SK-N-SH (cell line): Measurements from ENCODE around the gene XRRA1. TPM values are rescaled to one million over a fixed set of nuclear protein-coding genes. Genes with fewer than 3 reads are reported as not detected.

Source experiments
- CTCF ChIA-PET: fragments of 300-600, 350-600 bp; formaldehyde crosslinking; extraction: SDS; loops from one replicate; lab custom pipeline; 2021; lab: Yijun Ruan, JAX
- POLR2A ChIA-PET: fragments of 350-600 bp; sonication (Branson Sonifier 250); formaldehyde crosslinking; extraction: SDS; loops from one replicate; lab custom pipeline; 2020; ENCODE audit warnings: antibody characterized with exemption, inconsistent platforms; lab: Yijun Ruan, JAX
- DNase-seq: peaks from one replicate; pipeline ENCODE4 v3.0.0; 2012
- H2AFZ ChIP-seq: fragments of 200-600 bp; sonication (generic); 2 replicates; pipeline ENCODE4 v1.8.1; 2016; ENCODE audit warnings: antibody characterized with exemption, mild to moderate bottlenecking, low read depth
- H3F3A ChIP-seq: fragments of 200-600 bp; sonication (generic); replicated peaks from 2 replicates; pipeline ENCODE3; 2016; ENCODE audit warnings: antibody characterized with exemption, mild to moderate bottlenecking; ENCODE audit not compliant: insufficient read depth
- H3K27ac ChIP-seq, 2 experiments: fragments of 200-500 bp in 1 of 2; fragments of 200-600 bp in 1 of 2; sonication (Bioruptor generic) in 1 of 2; sonication (generic), shearing (Covaris generic) in 1 of 2; 2 replicates each; pipeline versions ENCODE4 v1.5.1 to v1.6.1; 2014 to 2016; ENCODE audit warnings: low read depth in 2 of 2, inconsistent platforms in 1 of 2, low read length in 1 of 2, mild to moderate bottlenecking in 1 of 2, mixed read lengths in 1 of 2
- H3K27me3 ChIP-seq: fragments of 200-600 bp; sonication (generic), shearing (Covaris generic); 2 replicates; pipeline ENCODE4 v1.6.1; 2016; ENCODE audit warnings: mixed run types; ENCODE audit not compliant: insufficient read depth
- H3K36me3 ChIP-seq, 2 experiments: fragments of 200-500 bp in 1 of 2; fragments of 200-600 bp in 1 of 2; sonication (Bioruptor generic) in 1 of 2; sonication (generic) in 1 of 2; replicated peaks in 1 of 2; 2 replicates each; pipeline versions ENCODE3 to v1.5.1; 2014 to 2016; ENCODE audit warnings: low read length in 1 of 2, mild to moderate bottlenecking in 1 of 2; ENCODE audit not compliant: insufficient read depth in 2 of 2, control insufficient read depth in 1 of 2
- H3K4me1 ChIP-seq, 2 experiments: fragments of 200-500 bp in 1 of 2; fragments of 200-600 bp in 1 of 2; sonication (Bioruptor generic) in 1 of 2; sonication (generic), shearing (Covaris generic) in 1 of 2; 2 replicates each; pipeline versions ENCODE4 v1.5.1 to v1.6.1; 2014 to 2016; ENCODE audit warnings: low read depth in 1 of 2, low read length in 1 of 2, mixed run types in 1 of 2; ENCODE audit not compliant: insufficient read depth in 2 of 2, control insufficient read depth in 1 of 2
- H3K4me2 ChIP-seq: fragments of 200-600 bp; sonication (generic), shearing (Covaris generic); 2 replicates; pipeline ENCODE4 v1.6.1; 2017; ENCODE audit warnings: mixed run types
- H3K4me3 ChIP-seq, 2 experiments: fragments of 200-500 bp in 1 of 2; fragments of 200-600 bp in 1 of 2; sonication (Bioruptor generic) in 1 of 2; sonication (generic), shearing (Covaris generic) in 1 of 2; 2 replicates each; pipeline versions ENCODE4 v1.5.1 to v1.8.1; 2014 to 2016; ENCODE audit warnings: low read depth in 2 of 2, inconsistent platforms in 1 of 2, low read length in 1 of 2, mild to moderate bottlenecking in 1 of 2, mixed read lengths in 1 of 2, moderate library complexity in 1 of 2
- H3K79me2 ChIP-seq: fragments of 200-600 bp; sonication (generic); 2 replicates; pipeline ENCODE4 v1.8.1; 2017; ENCODE audit warnings: mild to moderate bottlenecking; ENCODE audit not compliant: insufficient read depth
- H3K9ac ChIP-seq: fragments of 200-600 bp; sonication (generic); 2 replicates; pipeline ENCODE4 v1.6.1; 2017; ENCODE audit warnings: mixed run types
- H3K9me2 ChIP-seq: fragments of 200-600 bp; sonication (generic); 2 replicates; pipeline ENCODE4 v1.6.1; 2017; ENCODE audit warnings: mixed run types
- H3K9me3 ChIP-seq: fragments of 200-600 bp; sonication (generic); 2 replicates; pipeline ENCODE4 v1.6.1; 2017; ENCODE audit warnings: mixed run types, mild to moderate bottlenecking, moderate library complexity
- H4K20me1 ChIP-seq: fragments of 200-600 bp; sonication (generic); 2 replicates; pipeline ENCODE4 v1.6.1; 2017; ENCODE audit warnings: mild to moderate bottlenecking, mixed run types; ENCODE audit not compliant: insufficient read depth
- CHD2 ChIP-seq: fragments of 150-350 bp; IDR thresholded peaks from 2 replicates; pipeline ENCODE4 v1.6.1; 2018; ENCODE audit warnings: low read length; ENCODE audit not compliant: partially characterized antibody
- CTCF ChIP-seq: fragments of 200-600 bp; sonication (generic); IDR thresholded peaks from 2 replicates; pipeline ENCODE4 v1.6.1; 2017; ENCODE audit warnings: antibody characterized with exemption, mild to moderate bottlenecking, moderate library complexity
- EP300 ChIP-seq, 2 experiments: IDR thresholded peaks; 2 replicates each; pipeline versions ENCODE4 v1.4.0 to v1.6.1; 2012; ENCODE audit warnings: borderline replicate concordance in 1 of 2, low read depth in 1 of 2, low read length in 1 of 2
- EZH2phosphoT487 ChIP-seq: fragments of 200-600 bp; sonication (generic); IDR thresholded peaks from 2 replicates; pipeline ENCODE4 v1.6.1; 2017; ENCODE audit warnings: low read depth, mixed run types, mild to moderate bottlenecking, antibody characterized with exemption, moderate library complexity, borderline replicate concordance
- FOSL2 ChIP-seq: IDR thresholded peaks from 2 replicates; pipeline ENCODE4 v1.4.0; 2012; ENCODE audit warnings: low read depth, mild to moderate bottlenecking, moderate library complexity, borderline replicate concordance
- FOXJ3 ChIP-seq: sonication (generic); formaldehyde crosslinking; IDR thresholded peaks from 2 replicates; pipeline ENCODE4 v1.5.1; 2020; ENCODE audit warnings: mild to moderate bottlenecking, missing genetic modification reagents
- FOXM1 ChIP-seq: IDR thresholded peaks from 2 replicates; pipeline ENCODE4 v1.4.0; 2012; ENCODE audit warnings: low read depth, mild to moderate bottlenecking
- GABPA ChIP-seq: IDR thresholded peaks from 2 replicates; pipeline ENCODE4 v1.4.0; 2012; ENCODE audit warnings: low read depth, mild to moderate bottlenecking
- GATA2 ChIP-seq: sonication (generic); formaldehyde crosslinking; IDR thresholded peaks from 2 replicates; pipeline ENCODE4 v1.5.0; 2020; ENCODE audit warnings: mild to moderate bottlenecking, missing genetic modification reagents
- IRF3 ChIP-seq: fragments of 150-350 bp; IDR thresholded peaks from 2 replicates; pipeline ENCODE4 v1.6.1; 2016; ENCODE audit warnings: mild to moderate bottlenecking, low read depth, low read length
- JUND ChIP-seq: IDR thresholded peaks from 2 replicates; pipeline ENCODE4 v1.4.0; 2012
- MXI1 ChIP-seq: IDR thresholded peaks from 2 replicates; pipeline ENCODE4 v1.6.1; 2012; ENCODE audit warnings: mild to moderate bottlenecking, low read depth, low read length, improper control_type of control experiment
- NFIC ChIP-seq: IDR thresholded peaks from 2 replicates; pipeline ENCODE4 v1.4.0; 2012; ENCODE audit warnings: borderline replicate concordance
- NRF1 ChIP-seq: IDR thresholded peaks from 2 replicates; pipeline ENCODE4 v1.6.1; 2012; ENCODE audit warnings: low read depth, mild to moderate bottlenecking, low read length
- PBX3 ChIP-seq: IDR thresholded peaks from 2 replicates; pipeline ENCODE4; 2012
- POLR2AphosphoS5 ChIP-seq: IDR thresholded peaks from 2 replicates; pipeline ENCODE4 v1.6.1; 2012; ENCODE audit warnings: low read depth, low read length
- RCOR1 ChIP-seq: fragments of 150-350 bp; IDR thresholded peaks from 2 replicates; pipeline ENCODE4 v1.6.1; 2017; ENCODE audit warnings: antibody characterized with exemption, low read length
- SMC3 ChIP-seq: IDR thresholded peaks from 2 replicates; pipeline ENCODE4 v1.6.1; 2012; ENCODE audit warnings: low read depth, low read length, improper control_type of control experiment
- TAF1 ChIP-seq: IDR thresholded peaks from 2 replicates; pipeline ENCODE4 v1.6.1; 2012; ENCODE audit warnings: low read depth, mild to moderate bottlenecking, low read length, moderate library complexity, borderline replicate concordance
- USF1 ChIP-seq: IDR thresholded peaks from 2 replicates; pipeline ENCODE4 v1.4.0; 2012; ENCODE audit warnings: low read depth, borderline replicate concordance
- YY1 ChIP-seq: IDR thresholded peaks from 2 replicates; pipeline ENCODE4 v1.4.0; 2012; ENCODE audit warnings: low read depth, mild to moderate bottlenecking
- WGBS: methylation state at CpG from one replicate; pipeline ENCODE4 v1.1.6; 2017; ENCODE audit warnings: low lambda C conversion rate; 5-methylcytosine and 5-hydroxymethylcytosine counted together
- polyA plus RNA-seq, 3 experiments: library from polyadenylated mRNA; depleted of rRNA; stranded (reverse); fragments of >200 nt; gene quantifications; 2 replicates each; pipeline ENCODE4 v1.2.3, GENCODE V29; 2012

Gene XRRA1
- polyA plus RNA-seq, 1 of the 3 experiments (the other 2 are of a cell fraction): 12.9 TPM

GRCh38 chr11:74957937-74958629 lies 9.2 kb upstream of the XRRA1 start (continued):
- TF ChIP-seq TAF1: no peak

- H3K9ac ChIP-seq: no peak overlapping the region
- H3K36me3 ChIP-seq: peaks cover 18 to 38% of the 10 kb centered on the region in 2 experiments
- no peaks in the 10 kb centered on the region for H3K9me3 ChIP-seq
- DNase-seq: no peak
- TF ChIP-seq GATA2 (no peak), FOSL2 (no peak), FOXM1 (no peak), TAF1 (no peak), NRF1 (no peak), CTCF (no peak), IRF3 (no peak), JUND (no peak), NFIC (no peak)
- peaks cover 0 to 6% of the 10 kb centered on the region in 2 experiments; a peak in 2 of 4 replicates for H3K4me1 ChIP-seq
- H3K4me2 ChIP-seq: no peak overlapping the region
- H3K79me2 ChIP-seq: peaks cover 97% of the 10 kb centered on the region
- H4K20me1 ChIP-seq: peaks cover 44% of the 10 kb centered on the region
- no peak overlapping the region for H3K27ac ChIP-seq
- no peak overlapping the region for H2AFZ ChIP-seq
- WGBS: 96% methylated on average over 4 of the region's 4 CpGs
- no peaks in the 10 kb centered on the region for H3K27me3 ChIP-seq
- H3K4me3 ChIP-seq: no peak overlapping the region
- no peaks in the 10 kb centered on the region for H3K9me2 ChIP-seq
- ChIA-PET POLR2A (no interaction called here), CTCF (interaction anchor here (1.0 to 2.1 kb wide), 5 partner anchors 12 to 292 kb away, joined by 3 to 6 read pairs (median 4); no protein-coding TSS in a partner anchor)
- peaks cover 3% of the 10 kb centered on the region for H3F3A ChIP-seq
Measured at GRCh38 chr11:74956397-74957015, 7.6 kb upstream of the XRRA1 start.

GRCh38 chr11:74954199-74954598 lies 5.3 kb upstream of the XRRA1 start:
- Histone ChIP-seq H3K9ac (no peak overlapping the region), H3K9me3 (no peaks in the 10 kb centered on the region), H3K27me3 (no peaks in the 10 kb centered on the region), H3F3A (peaks cover 3% of the 10 kb centered on the region), H3K36me3 (peaks cover 18 to 42% of the 10 kb centered on the region in 2 experiments), H4K20me1 (peaks cover 39% of the 10 kb centered on the region), H3K27ac (no peak overlapping the region), H3K4me2 (no peak overlapping the region), H3K9me2 (no peaks in the 10 kb centered on the region), H3K4me1 (peaks cover 0 to 3% of the 10 kb centered on the region in 2 experiments; a peak in 3 of 4 replicates), H2AFZ (no peak overlapping the region), H3K79me2 (peaks cover 97% of the 10 kb centered on the region), H3K4me3 (no peak overlapping the region)
- ChIA-PET POLR2A (no interaction called here), CTCF (interaction anchor here (1.7 to 1.9 kb wide), 4 partner anchors 24 to 295 kb away, joined by 3 to 8 read pairs (median 6); no protein-coding TSS in a partner anchor)
- 100% methylated on average over 1 of the region's 1 CpG for WGBS
- no peak for DNase-seq
- TF ChIP-seq YY1 (no peak), USF1 (no peak), EZH2phosphoT487 (no peak), NFIC (no peak), MXI1 (no peak), CHD2 (no peak), POLR2AphosphoS5 (no peak), SMC3 (no peak), FOSL2 (no peak), GABPA (no peak), EP300 (IDR thresholded peaks at IDR 0.05; ENCODE audit: borderline replicate concordance in 1 of 2, low read depth in 1 of 2, low read length in 1 of 2) (no peak), RCOR1 (no peak), FOXJ3 (CRISPR knock-in tag) (no peak), PBX3 (no peak)
